ENCODE measurements around the gene OR7A5.
"Not testable (repeated sequence)": the region's sequence is repeated elsewhere in the genome, so short reads cannot be mapped to it uniquely, and the experiment has no call there.

Gene OR7A5

DNA sequence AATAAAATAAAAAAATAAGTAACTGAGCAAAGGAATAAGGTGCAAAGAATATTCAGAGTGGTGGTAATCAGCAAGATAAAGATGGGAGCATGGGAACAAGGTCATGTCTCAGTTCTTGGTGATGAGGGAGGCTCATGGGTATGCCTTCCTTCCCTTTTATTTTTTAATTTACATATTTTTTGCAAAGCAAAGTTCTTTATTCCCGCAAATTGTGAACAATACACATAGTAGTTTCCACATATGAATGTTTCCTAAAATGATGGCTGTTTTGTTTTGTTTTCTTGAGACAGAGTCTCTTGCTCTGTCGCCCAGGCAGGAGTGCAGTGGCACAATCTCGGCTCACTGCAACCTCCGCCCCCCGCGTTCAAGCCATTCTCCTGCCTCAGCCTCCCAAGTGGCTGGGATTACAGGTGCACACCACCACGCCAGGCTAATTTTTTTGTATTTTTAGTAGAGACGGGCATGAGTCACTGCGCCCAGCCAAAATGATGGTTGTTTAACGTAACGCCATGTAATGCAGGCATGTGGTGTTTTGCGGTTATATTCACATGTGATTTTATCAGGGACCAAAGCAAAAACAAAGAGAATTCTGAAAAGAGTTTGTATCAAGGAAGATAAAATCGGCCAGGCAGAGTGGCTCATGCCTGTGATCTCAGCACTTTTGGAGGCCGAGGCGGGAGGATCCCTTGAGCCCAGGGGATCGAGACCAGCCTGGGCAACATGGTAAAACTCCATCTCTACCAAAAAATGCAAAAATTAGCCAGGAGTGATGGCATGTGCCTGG, 52.2 kb downstream of the OR7A5 start:
- H3K4me3 ChIP-seq (ENCODE audit: low read depth, low read length), result no peak overlapping the region
- DNase-seq (ENCODE audit: low read depth), result no peak
- TF ChIP-seq, protein P1, sequence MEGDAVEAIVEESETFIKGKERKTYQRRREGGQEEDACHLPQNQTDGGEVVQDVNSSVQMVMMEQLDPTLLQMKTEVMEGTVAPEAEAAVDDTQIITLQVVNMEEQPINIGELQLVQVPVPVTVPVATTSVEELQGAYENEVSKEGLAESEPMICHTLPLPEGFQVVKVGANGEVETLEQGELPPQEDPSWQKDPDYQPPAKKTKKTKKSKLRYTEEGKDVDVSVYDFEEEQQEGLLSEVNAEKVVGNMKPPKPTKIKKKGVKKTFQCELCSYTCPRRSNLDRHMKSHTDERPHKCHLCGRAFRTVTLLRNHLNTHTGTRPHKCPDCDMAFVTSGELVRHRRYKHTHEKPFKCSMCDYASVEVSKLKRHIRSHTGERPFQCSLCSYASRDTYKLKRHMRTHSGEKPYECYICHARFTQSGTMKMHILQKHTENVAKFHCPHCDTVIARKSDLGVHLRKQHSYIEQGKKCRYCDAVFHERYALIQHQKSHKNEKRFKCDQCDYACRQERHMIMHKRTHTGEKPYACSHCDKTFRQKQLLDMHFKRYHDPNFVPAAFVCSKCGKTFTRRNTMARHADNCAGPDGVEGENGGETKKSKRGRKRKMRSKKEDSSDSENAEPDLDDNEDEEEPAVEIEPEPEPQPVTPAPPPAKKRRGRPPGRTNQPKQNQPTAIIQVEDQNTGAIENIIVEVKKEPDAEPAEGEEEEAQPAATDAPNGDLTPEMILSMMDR (IDR thresholded peaks at IDR 0.05; ENCODE audit: low read depth, low read length, missing control alignments), result no peak

DNA sequence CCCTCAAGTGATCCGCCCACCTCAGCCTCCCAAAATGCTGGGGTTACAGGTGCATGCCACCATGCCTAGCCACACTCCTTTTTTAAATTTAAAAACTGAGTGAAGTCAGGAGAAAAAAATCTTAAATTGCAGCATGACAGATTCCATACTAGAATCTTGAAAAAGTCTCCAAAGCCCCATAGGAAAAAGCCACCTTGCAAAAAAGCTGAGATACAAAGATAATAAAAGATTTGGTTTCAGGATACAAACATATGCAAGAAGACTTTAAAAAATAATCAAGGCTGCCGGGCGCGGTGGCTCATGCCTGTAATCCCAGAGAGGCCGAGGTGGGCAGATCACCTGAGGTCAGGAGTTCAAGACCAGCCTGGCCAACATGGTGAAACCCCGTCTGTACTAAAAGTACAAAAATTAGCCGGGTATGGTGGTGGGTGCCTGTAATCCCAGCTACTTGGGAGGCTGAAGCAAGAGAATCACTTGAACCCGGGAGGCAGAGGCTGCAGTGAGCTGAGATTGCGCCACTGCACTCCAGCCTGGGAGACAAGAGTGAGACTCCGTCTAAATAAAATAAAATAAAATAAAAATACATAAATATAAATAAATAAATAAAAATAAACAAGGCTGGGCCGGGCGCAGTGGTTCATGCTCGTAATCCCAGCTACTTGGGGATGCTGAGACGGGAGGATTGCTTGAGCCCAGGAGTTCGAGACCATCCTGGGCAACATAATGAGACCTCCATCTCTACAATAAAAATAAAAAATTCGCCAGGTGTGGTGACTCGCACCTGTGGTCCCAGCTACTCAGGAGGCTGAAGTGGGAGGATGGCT, 53.1 kb downstream of the OR7A5 start:
- not testable (repeated sequence) for DNase-seq (ENCODE audit: low read depth); H3K4me3 ChIP-seq (ENCODE audit: low read depth, low read length)

DNA sequence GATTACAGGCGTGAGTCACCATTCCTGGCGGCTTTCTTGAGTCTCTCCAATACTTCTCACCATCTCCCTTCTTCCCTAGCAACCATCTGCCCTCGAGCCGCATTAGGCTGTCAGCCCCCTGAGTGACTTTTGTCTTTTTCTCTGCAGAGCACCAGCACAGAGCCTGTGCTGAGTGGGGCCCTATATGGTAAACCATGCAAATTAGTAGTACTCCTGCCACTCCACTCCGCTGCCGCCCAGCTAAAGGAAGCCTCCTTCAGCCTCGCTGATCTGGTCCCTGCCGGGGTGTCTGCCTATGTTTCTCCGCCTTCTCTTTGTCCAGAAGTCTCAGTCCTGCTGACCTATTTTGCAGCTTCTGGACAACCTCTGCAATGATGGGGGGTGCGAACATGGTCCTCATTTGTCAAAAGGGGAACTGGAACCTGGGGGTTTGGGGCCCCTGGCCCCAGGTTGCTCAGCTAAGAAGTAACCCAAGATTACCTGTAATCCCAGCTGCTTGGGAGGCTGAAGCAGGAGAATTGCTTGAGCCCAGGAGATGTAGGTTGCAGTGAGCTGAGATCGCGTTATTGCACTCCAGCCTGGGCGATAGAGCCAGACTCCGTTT, 54.3 kb downstream of the OR7A5 start:
- H3K4me3 ChIP-seq (ENCODE audit: low read depth, low read length); DNase-seq (ENCODE audit: low read depth): not testable (repeated sequence)

DNA sequence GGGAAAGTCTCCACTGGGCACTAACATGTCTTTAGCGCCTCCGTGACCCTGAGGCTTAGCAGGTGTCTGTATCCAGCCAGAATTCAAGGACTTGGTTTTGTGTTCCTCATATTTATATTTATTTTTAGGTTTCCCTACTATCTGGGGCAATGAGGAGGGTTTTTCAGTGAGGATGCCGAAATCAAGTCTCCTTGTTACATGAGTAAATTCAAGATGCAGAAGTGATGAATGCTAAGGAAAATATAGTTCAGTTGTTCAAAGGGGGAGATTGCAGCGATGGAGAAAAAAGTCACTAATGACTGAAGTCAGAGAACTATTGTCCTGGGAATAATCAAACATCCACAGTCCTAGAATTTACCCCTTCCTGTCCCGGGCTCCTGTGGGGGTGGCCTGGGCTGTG, 55.8 kb downstream of the OR7A5 start:
- DNase-seq (ENCODE audit: low read depth), result no peak
- TF ChIP-seq, protein P1 (IDR thresholded peaks at IDR 0.05; ENCODE audit: low read depth, low read length, missing control alignments), result no peak
- no peak overlapping the region for H3K4me3 ChIP-seq (ENCODE audit: low read depth, low read length)

DNA sequence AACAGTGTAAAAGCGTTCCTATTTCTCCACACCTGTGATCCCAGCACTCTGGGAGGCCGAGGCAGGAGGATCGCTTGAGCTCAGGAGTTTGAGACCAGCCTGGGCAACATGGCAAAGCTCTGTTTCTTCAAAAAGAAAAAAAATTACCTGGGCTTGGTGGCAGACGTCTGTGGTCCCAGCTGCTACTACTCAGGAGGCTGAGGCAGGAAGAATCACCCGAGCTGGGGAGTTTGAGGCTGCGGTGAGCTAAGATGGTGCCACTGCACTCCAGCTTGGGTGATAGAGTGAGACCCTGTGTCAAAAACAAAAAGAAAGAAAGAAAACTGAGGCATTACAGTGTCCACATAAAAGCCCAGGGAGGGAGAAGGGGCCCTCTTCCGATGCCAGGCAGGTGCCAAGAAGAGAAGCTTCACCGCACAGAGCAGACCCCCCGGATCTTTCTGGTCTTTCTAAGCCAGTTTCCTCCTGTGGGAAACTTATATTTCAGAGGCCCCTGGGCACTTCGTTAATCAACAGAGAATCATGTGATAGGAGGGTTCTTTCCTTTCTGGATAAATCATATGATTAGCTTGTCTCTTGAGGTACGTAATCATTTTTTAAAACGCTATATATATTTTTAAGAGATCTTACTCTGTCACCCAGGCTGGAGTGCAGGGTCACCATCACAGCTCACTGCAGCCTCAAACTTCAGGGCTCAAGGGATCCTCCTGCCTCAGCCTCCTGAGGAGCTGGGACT, 56.7 kb downstream of the OR7A5 start, which contains the start of gene ADGRE2:
Gene ADGRE2 (minus strand): TSS at position 451 of the 736 bp plus-strand sequence. CDS start 1,804 bp downstream, outside the sequence.
- not testable (repeated sequence) for H3K4me3 ChIP-seq (ENCODE audit: low read depth, low read length); DNase-seq (ENCODE audit: low read depth)

DNA sequence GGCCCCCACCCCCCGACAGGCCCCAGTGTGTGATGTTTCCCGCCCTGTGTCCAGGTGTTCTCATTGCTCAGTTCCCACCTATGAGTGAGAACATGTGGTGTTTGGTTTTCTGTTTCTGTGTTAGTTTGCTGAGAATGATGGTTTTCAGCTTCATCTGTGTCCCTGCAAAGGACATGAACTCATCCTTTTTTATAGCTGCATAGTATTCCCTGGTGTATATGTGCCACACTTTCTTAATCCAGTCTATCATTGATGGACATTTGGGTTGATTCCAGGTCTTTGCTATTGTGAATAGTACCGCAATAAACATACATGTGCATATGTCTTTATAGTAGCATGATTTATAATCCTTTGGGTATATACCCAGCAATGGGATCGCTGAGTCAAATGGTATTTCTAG, 57.3 kb downstream of the OR7A5 start:
- DNase-seq (ENCODE audit: low read depth); H3K4me3 ChIP-seq (ENCODE audit: low read depth, low read length): not testable (repeated sequence)

Data from GM12864 (cell line).